KOPT-K1 (cell line): Measurements from ENCODE around the gene GNGT2.
"Not testable (repeated sequence)": the region's sequence is repeated elsewhere in the genome, so short reads cannot be mapped to it uniquely, and the experiment has no call there.

Experiments
- H3K27ac ChIP-seq: fragments of 200-600 bp; sonication (generic); 2 replicates; pipeline ENCODE4 v1.5.1; 2016; ENCODE audit warnings: antibody characterized with exemption, mild to moderate bottlenecking, low read depth, low read length; ENCODE audit not compliant: poor library complexity, severe bottlenecking
- H3K36me3 ChIP-seq: fragments of 200-600 bp; sonication (generic); 2 replicates; pipeline ENCODE4 v1.5.1; 2017; ENCODE audit warnings: antibody characterized with exemption, mild to moderate bottlenecking, low read length, moderate library complexity; ENCODE audit not compliant: insufficient read depth
- H3K9me3 ChIP-seq: fragments of 200-600 bp; sonication (generic); 2 replicates; pipeline ENCODE4 v1.5.1; 2017; ENCODE audit warnings: antibody characterized with exemption, low read length, mild to moderate bottlenecking; ENCODE audit not compliant: insufficient read depth, poor library complexity, severe bottlenecking

Gene GNGT2

GRCh38 chr17:49198211-49198610 is 12.2 kb downstream of the GNGT2 start:
- H3K27ac ChIP-seq: no peak overlapping the region
- H3K36me3 ChIP-seq: no peaks in the 10 kb centered on the region
- no peaks in the 10 kb centered on the region for H3K9me3 ChIP-seq

- no peaks in the 10 kb centered on the region for H3K36me3 ChIP-seq
- H3K9me3 ChIP-seq: no peaks in the 10 kb centered on the region
- H3K27ac ChIP-seq: no peak overlapping the region
Measured at GRCh38 chr17:49197346-49197998, 12.9 kb downstream of the GNGT2 start.

GRCh38 chr17:49196520-49196919 is 13.9 kb downstream of the GNGT2 start:
- Histone ChIP-seq H3K36me3 (no peaks in the 10 kb centered on the region), H3K9me3 (no peaks in the 10 kb centered on the region), H3K27ac (no peak overlapping the region)

GRCh38 chr17:49195751-49196150 is 14.6 kb downstream of the GNGT2 start:
- Histone ChIP-seq H3K27ac (no peak overlapping the region), H3K36me3 (no peaks in the 10 kb centered on the region), H3K9me3 (no peaks in the 10 kb centered on the region)

- H3K27ac ChIP-seq: no peak overlapping the region
- no peaks in the 10 kb centered on the region for H3K36me3 ChIP-seq
- H3K9me3 ChIP-seq: no peaks in the 10 kb centered on the region
Measured at GRCh38 chr17:49194297-49194607, 16.1 kb downstream of the GNGT2 start.

- no peaks in the 10 kb centered on the region for H3K36me3 ChIP-seq
- no peaks in the 10 kb centered on the region for H3K9me3 ChIP-seq
- H3K27ac ChIP-seq: no peak overlapping the region
Measured at GRCh38 chr17:49193513-49194296, 16.7 kb downstream of the GNGT2 start.

- Histone ChIP-seq H3K9me3 (no peaks in the 10 kb centered on the region), H3K27ac (peak overlapping the region; percentile 95)
Measured at GRCh38 chr17:49191917-49192741, 18.2 kb downstream of the GNGT2 start.

GRCh38 chr17:49191409-49191916 is 18.9 kb downstream of the GNGT2 start:
- no peaks in the 10 kb centered on the region for H3K9me3 ChIP-seq
- H3K36me3 ChIP-seq: no peaks in the 10 kb centered on the region
- peak overlapping the region; percentile 95 for H3K27ac ChIP-seq

More at GRCh38 chr17:49191917-49192741, 18.2 kb downstream of the GNGT2 start:
- no peaks in the 10 kb centered on the region for H3K36me3 ChIP-seq

GRCh38 chr17:49190932-49191331 is 19.4 kb downstream of the GNGT2 start:
- Histone ChIP-seq H3K9me3 (peaks cover 5% of the 10 kb centered on the region), H3K27ac (peak overlapping the region; percentile 35), H3K36me3 (no peaks in the 10 kb centered on the region)

- no peaks in the 10 kb centered on the region for H3K36me3 ChIP-seq
- peaks cover 38% of the 10 kb centered on the region for H3K9me3 ChIP-seq
- H3K27ac ChIP-seq: no peak overlapping the region
Measured at GRCh38 chr17:49187301-49187700, 23.1 kb downstream of the GNGT2 start.

GRCh38 chr17:49185381-49185780 is 25.0 kb downstream of the GNGT2 start:
- not testable (repeated sequence) for H3K36me3 ChIP-seq
- H3K9me3 ChIP-seq: peaks cover 38% of the 10 kb centered on the region

GRCh38 chr17:49184522-49184921 is 25.9 kb downstream of the GNGT2 start:
- peaks cover 38% of the 10 kb centered on the region for H3K9me3 ChIP-seq
- H3K36me3 ChIP-seq, H3K27ac ChIP-seq: not testable (repeated sequence)

More at GRCh38 chr17:49185381-49185780, 25.0 kb downstream of the GNGT2 start:
- H3K27ac ChIP-seq: not testable (repeated sequence)

- Histone ChIP-seq H3K9me3 (peaks cover 38% of the 10 kb centered on the region), H3K27ac (no peak overlapping the region), H3K36me3 (no peaks in the 10 kb centered on the region)
Measured at GRCh38 chr17:49183801-49184200, 26.6 kb downstream of the GNGT2 start.

- H3K36me3 ChIP-seq: no peaks in the 10 kb centered on the region
- H3K9me3 ChIP-seq: peaks cover 38% of the 10 kb centered on the region
- no peak overlapping the region for H3K27ac ChIP-seq
Measured at GRCh38 chr17:49183341-49183740, 27.0 kb downstream of the GNGT2 start.

GRCh38 chr17:49180998-49181635 is 29.3 kb downstream of the GNGT2 start:
- no peaks in the 10 kb centered on the region for H3K36me3 ChIP-seq
- no peak overlapping the region for H3K27ac ChIP-seq
- H3K9me3 ChIP-seq: peaks cover 52% of the 10 kb centered on the region
